Measurements from ENCODE around the gene SMYD3. TPM values are rescaled to one million over a fixed set of nuclear protein-coding genes. Genes with fewer than 3 reads are reported as not detected.

SMYD3 gene
- total and polyA plus RNA-seq, 9 of the 15 experiments (the other 6 are each of a cell fraction or from before 2014, with no cell fraction given): 128 to 440 (median 197) TPM

DNA sequence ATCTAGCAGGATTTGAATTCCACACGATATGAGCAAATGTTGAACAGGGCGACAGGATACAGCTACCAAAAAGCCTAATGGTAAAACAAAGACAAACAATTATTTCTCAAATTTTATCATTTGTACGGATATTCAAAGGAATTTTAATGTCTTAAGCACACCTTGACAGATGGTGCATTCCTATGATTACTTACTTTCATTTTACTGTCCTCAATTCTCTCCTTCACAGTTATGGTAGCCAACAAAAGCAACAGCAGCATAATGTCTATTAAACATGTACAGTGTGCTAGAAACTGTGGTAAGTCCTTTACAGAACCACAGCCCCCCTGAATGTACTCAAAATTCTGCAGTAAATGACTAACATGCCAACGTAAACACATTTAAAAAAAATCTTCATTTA, 365.8 kb downstream of the SMYD3 start (continued):
- TF ChIP-seq MYC (IDR thresholded peaks at IDR 0.05; ENCODE audit: low read depth, low read length): peak; percentile 30; the same call in 1 of the 2 replicates
- no peak for TF ChIP-seq MYC (CRISPR knock-in tag; IDR thresholded peaks at IDR 0.05; ENCODE audit: borderline replicate concordance, low read depth)
- TF ChIP-seq, protein P1, sequence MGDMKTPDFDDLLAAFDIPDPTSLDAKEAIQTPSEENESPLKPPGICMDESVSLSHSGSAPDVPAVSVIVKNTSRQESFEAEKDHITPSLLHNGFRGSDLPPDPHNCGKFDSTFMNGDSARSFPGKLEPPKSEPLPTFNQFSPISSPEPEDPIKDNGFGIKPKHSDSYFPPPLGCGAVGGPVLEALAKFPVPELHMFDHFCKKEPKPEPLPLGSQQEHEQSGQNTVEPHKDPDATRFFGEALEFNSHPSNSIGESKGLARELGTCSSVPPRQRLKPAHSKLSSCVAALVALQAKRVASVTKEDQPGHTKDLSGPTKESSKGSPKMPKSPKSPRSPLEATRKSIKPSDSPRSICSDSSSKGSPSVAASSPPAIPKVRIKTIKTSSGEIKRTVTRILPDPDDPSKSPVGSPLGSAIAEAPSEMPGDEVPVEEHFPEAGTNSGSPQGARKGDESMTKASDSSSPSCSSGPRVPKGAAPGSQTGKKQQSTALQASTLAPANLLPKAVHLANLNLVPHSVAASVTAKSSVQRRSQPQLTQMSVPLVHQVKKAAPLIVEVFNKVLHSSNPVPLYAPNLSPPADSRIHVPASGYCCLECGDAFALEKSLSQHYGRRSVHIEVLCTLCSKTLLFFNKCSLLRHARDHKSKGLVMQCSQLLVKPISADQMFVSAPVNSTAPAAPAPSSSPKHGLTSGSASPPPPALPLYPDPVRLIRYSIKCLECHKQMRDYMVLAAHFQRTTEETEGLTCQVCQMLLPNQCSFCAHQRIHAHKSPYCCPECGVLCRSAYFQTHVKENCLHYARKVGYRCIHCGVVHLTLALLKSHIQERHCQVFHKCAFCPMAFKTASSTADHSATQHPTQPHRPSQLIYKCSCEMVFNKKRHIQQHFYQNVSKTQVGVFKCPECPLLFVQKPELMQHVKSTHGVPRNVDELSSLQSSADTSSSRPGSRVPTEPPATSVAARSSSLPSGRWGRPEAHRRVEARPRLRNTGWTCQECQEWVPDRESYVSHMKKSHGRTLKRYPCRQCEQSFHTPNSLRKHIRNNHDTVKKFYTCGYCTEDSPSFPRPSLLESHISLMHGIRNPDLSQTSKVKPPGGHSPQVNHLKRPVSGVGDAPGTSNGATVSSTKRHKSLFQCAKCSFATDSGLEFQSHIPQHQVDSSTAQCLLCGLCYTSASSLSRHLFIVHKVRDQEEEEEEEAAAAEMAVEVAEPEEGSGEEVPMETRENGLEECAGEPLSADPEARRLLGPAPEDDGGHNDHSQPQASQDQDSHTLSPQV (IDR thresholded peaks at IDR 0.05): peak; percentile 69; the same call in 1 of the 2 replicates
- no peak for TF ChIP-seq CREM (IDR thresholded peaks at IDR 0.05; ENCODE audit: low read depth)
- TF ChIP-seq POLR2AphosphoS2 (IDR thresholded peaks at IDR 0.05; ENCODE audit: low read length): no peak
- no peak for TF ChIP-seq ZC3H4 (CRISPR knock-in tag; IDR thresholded peaks at IDR 0.05; ENCODE audit: borderline replicate concordance)
- TF ChIP-seq, protein P2, sequence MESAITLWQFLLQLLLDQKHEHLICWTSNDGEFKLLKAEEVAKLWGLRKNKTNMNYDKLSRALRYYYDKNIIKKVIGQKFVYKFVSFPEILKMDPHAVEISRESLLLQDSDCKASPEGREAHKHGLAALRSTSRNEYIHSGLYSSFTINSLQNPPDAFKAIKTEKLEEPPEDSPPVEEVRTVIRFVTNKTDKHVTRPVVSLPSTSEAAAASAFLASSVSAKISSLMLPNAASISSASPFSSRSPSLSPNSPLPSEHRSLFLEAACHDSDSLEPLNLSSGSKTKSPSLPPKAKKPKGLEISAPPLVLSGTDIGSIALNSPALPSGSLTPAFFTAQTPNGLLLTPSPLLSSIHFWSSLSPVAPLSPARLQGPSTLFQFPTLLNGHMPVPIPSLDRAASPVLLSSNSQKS (CRISPR knock-in tag; IDR thresholded peaks at IDR 0.05): no peak
- TF ChIP-seq ZNF584 (CRISPR knock-in tag; IDR thresholded peaks at IDR 0.05; ENCODE audit: low read depth): no peak
- TF ChIP-seq SUPT5H (IDR thresholded peaks at IDR 0.05): no peak
- TF ChIP-seq ZNF589 (CRISPR knock-in tag; IDR thresholded peaks at IDR 0.05; ENCODE audit: low read depth): peak; percentile 60; the same call in 1 of the 2 replicates
- no peak for TF ChIP-seq MAFF (IDR thresholded peaks at IDR 0.05; ENCODE audit: low read length)
- no peak for TF ChIP-seq ZNF24 (IDR thresholded peaks at IDR 0.05)

Measured in K562 (cell line).